Subcutaneous adipose tissue (tissue), 4 donors: ENCODE results near the gene ACAD10. TPM values are rescaled to one million over a fixed set of nuclear protein-coding genes. Genes with fewer than 3 reads are reported as not detected.

Source experiments
- total RNA-seq, 4 donors: library from RNA; depleted of rRNA; stranded (reverse); fragments of >200 nt; gene quantifications; one replicate each; pipeline ENCODE4 v1.1.0, GENCODE V29; 2016
- TF ChIP-seq, protein P1 (sequence below): fragments of 450-650 bp; IDR thresholded peaks from one replicate; pipeline ENCODE4 v1.5.1; 2016; ENCODE audit warnings: low read depth, mild to moderate bottlenecking, control low read depth, antibody characterized with exemption, moderate library complexity

The ACAD10 gene
- total RNA-seq, 4 donors from 2014 or later: 11.1 to 43.5 (median 22.9) TPM

GRCh38 chr12:111691262-111691661, 5.4 kb downstream of the ACAD10 start:
- TF ChIP-seq, protein P1, sequence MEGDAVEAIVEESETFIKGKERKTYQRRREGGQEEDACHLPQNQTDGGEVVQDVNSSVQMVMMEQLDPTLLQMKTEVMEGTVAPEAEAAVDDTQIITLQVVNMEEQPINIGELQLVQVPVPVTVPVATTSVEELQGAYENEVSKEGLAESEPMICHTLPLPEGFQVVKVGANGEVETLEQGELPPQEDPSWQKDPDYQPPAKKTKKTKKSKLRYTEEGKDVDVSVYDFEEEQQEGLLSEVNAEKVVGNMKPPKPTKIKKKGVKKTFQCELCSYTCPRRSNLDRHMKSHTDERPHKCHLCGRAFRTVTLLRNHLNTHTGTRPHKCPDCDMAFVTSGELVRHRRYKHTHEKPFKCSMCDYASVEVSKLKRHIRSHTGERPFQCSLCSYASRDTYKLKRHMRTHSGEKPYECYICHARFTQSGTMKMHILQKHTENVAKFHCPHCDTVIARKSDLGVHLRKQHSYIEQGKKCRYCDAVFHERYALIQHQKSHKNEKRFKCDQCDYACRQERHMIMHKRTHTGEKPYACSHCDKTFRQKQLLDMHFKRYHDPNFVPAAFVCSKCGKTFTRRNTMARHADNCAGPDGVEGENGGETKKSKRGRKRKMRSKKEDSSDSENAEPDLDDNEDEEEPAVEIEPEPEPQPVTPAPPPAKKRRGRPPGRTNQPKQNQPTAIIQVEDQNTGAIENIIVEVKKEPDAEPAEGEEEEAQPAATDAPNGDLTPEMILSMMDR: no peak

GRCh38 chr12:111692575-111693210, 6.8 kb downstream of the ACAD10 start:
- TF ChIP-seq, protein P1: no peak

GRCh38 chr12:111693818-111694217, 8.0 kb downstream of the ACAD10 start:
- TF ChIP-seq, protein P1: no peak

GRCh38 chr12:111699962-111700361, 14.1 kb downstream of the ACAD10 start:
- TF ChIP-seq, protein P1: no peak

DNA sequence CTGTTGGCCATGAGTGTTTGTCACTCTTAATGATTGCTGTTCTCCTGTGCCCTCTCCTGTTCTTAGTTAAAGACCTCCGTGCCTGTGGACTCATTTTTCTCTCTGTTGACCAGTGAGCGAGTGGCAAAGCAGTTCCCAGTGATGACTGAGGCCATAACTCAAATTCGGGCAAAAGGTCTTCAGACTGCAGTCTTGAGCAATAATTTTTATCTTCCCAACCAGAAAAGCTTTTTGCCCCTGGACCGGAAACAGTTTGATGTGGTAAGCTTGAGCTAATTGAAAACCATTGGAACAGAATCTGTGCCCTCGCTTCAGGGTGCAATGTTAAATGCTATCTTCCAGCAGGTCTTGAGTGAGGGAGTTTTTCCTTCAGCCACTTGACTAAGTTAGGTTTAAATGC, 19.8 kb downstream of the ACAD10 start:
- TF ChIP-seq, protein P1: no peak

- TF ChIP-seq, protein P1: no peak
Measured at GRCh38 chr12:111706145-111706544, 20.3 kb downstream of the ACAD10 start.

DNA sequence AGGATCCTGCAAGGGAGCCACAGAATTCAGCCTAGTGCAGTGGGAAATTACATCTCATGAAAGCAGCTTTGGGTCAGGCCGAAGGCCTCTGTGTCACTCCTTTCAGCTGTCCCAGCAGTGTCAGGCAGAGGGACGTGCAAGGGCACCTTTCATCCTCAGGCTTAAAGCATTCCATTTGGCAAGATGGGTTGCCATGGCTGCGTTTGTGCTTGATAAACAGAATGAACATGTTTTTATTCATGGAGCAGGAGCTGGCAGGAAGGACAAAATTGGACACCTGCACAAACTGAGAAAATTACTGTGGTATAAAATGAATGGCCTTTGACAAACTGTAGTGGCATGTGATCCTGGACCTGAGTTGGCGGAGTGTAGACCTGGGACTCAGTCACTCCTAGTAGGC, 29.4 kb downstream of the ACAD10 start:
- TF ChIP-seq, protein P1: no peak
